T follicular helper cell (primary cell): Measurements from ENCODE around the gene CROT.

Experiments used
- DNase-seq: peaks from one replicate; pipeline ENCODE4 v3.0.0-alpha.2; 2020; ENCODE audit warnings: low read depth

CROT gene

GRCh38 chr7:87342231-87342630, 3.2 kb upstream of the CROT start:
- no peak for DNase-seq

- DNase-seq: no peak
Observed at GRCh38 chr7:87344446-87344845, 1.0 kb upstream of the CROT start.

GRCh38 chr7:87345962-87346371, 503 bp downstream of the CROT start:
- no peak for DNase-seq

GRCh38 chr7:87347207-87347606, 1.7 kb downstream of the CROT start:
- no peak for DNase-seq

GRCh38 chr7:87347664-87348063, 2.2 kb downstream of the CROT start:
- no peak for DNase-seq

GRCh38 chr7:87354749-87355148, 9.3 kb downstream of the CROT start:
- no peak for DNase-seq

- DNase-seq: no peak
Observed at GRCh38 chr7:87356448-87356847, 11.0 kb downstream of the CROT start.

- no peak for DNase-seq
Observed at GRCh38 chr7:87359366-87359765, 13.9 kb downstream of the CROT start.

- DNase-seq: no peak
Observed at GRCh38 chr7:87361320-87361719, 15.9 kb downstream of the CROT start.

GRCh38 chr7:87363342-87363741, 17.9 kb downstream of the CROT start:
- no peak for DNase-seq

GRCh38 chr7:87364246-87364645, 18.8 kb downstream of the CROT start:
- no peak for DNase-seq

- DNase-seq: no peak
Observed at GRCh38 chr7:87369216-87369615, 23.8 kb downstream of the CROT start.

GRCh38 chr7:87370660-87371180, 25.3 kb downstream of the CROT start:
- no peak for DNase-seq

GRCh38 chr7:87375662-87376435, 30.4 kb downstream of the CROT start:
- no peak for DNase-seq

GRCh38 chr7:87380905-87381304, 35.4 kb downstream of the CROT start:
- DNase-seq: no peak

- DNase-seq: no peak
Observed at GRCh38 chr7:87391020-87391701, 45.7 kb downstream of the CROT start.

GRCh38 chr7:87395442-87396020, 50.1 kb downstream of the CROT start:
- DNase-seq: no peak

GRCh38 chr7:87398446-87398845, 53.0 kb downstream of the CROT start:
- no peak for DNase-seq

GRCh38 chr7:87404674-87405073, 59.2 kb downstream of the CROT start:
- no peak for DNase-seq

- DNase-seq: no peak
Observed at GRCh38 chr7:87411186-87411585, 65.7 kb downstream of the CROT start.

- DNase-seq: no peak
Observed at GRCh38 chr7:87413029-87413428, 67.6 kb downstream of the CROT start.

- no peak for DNase-seq
Observed at GRCh38 chr7:87413951-87414793, 68.7 kb downstream of the CROT start.
